K562 (cell line): ENCODE measurements around the gene ZCWPW1. TPM values are rescaled to one million over a fixed set of nuclear protein-coding genes. Genes with fewer than 3 reads are reported as not detected.

Source experiments
- ATAC-seq: fragments of 200-7000 bp; cut with Tn5 transposase; 3 replicates; pipeline ENCODE4 v1.9.1; 2020; ENCODE audit warnings: moderate library complexity
- BruUV-seq: library from RNA; stranded (reverse); fragments of 400-500 nt; replicated peaks from 2 replicates; lab custom pipeline; 2021; lab: Mats Ljungman, UMichigan
- CTCF ChIA-PET: fragments of 300-600 bp; formaldehyde crosslinking; extraction: SDS; loops from one replicate; lab custom pipeline; 2021; ENCODE audit warnings: low intra/inter-chr PET ratio; lab: Yijun Ruan, JAX
- POLR2A ChIA-PET: fragments of 300-600, 350-650 bp; sonication (Branson Sonifier 250); formaldehyde crosslinking; extraction: SDS; loops from one replicate; lab custom pipeline; 2021; ENCODE audit warnings: antibody characterized with exemption, inconsistent platforms; lab: Yijun Ruan, JAX
- DNase-seq, 4 experiments: peaks; one replicate each; pipeline versions ENCODE4 v3.0.0 to v3.0.0-alpha.2; 2011 to 2018; ENCODE audit warnings: low spot score in 3 of 4, mixed read lengths in 3 of 4; ENCODE audit errors: extremely low read depth in 1 of 4
- FAIRE-seq: peaks from 2 replicates; lab custom pipeline; 2011; peaks lifted over from hg19 to GRCh38; lab: Jason Lieb, UNC
- H2AFZ ChIP-seq: 2 replicates; pipeline ENCODE4 v1.6.0; 2011; ENCODE audit warnings: low read depth, low read length, control low read depth, inconsistent platforms
- H3K27ac ChIP-seq: fragments of 200-600 bp; 3 replicates; pipeline ENCODE4 v1.8.0; 2011; ENCODE audit warnings: low read depth, mild to moderate bottlenecking, control low read depth, inconsistent platforms, low read length, moderate library complexity, mixed read lengths; ENCODE audit errors: extremely low read depth
- H3K27me3 ChIP-seq, 2 experiments: fragments of 300-600 bp in 1 of 2; 2 replicates in 1 of 2; 3 replicates in 1 of 2; pipeline versions ENCODE4 v1.6.0 to v1.8.0; 2011; ENCODE audit warnings: inconsistent platforms in 2 of 2, low read length in 2 of 2, mild to moderate bottlenecking in 1 of 2, mixed read lengths in 1 of 2, moderate library complexity in 1 of 2; ENCODE audit not compliant: control insufficient read depth in 2 of 2, insufficient read depth in 2 of 2
- H3K36me3 ChIP-seq: fragments of 300-600 bp; 3 replicates; pipeline ENCODE4 v1.8.0; 2011; ENCODE audit warnings: mild to moderate bottlenecking, low read length, inconsistent platforms; ENCODE audit not compliant: control insufficient read depth, insufficient read depth
- H3K4me1 ChIP-seq, 2 experiments: fragments of 200-600 bp in 1 of 2; replicated peaks in 1 of 2; 2 replicates in 1 of 2; 3 replicates in 1 of 2; pipeline versions ENCODE4 v1.5.1 to v1.8.0; 2011; ENCODE audit warnings: inconsistent platforms in 2 of 2, low read length in 2 of 2, mild to moderate bottlenecking in 1 of 2, mixed read lengths in 1 of 2, moderate library complexity in 1 of 2; ENCODE audit not compliant: control insufficient read depth in 2 of 2, insufficient read depth in 2 of 2
- H3K4me2 ChIP-seq: 2 replicates; pipeline ENCODE4 v1.6.1; 2011; ENCODE audit warnings: low read length, control low read depth, inconsistent platforms, mixed read lengths; ENCODE audit not compliant: insufficient read depth
- H3K4me3 ChIP-seq: fragments of 200-600 bp; sonication (generic), shearing (Covaris generic); 2 replicates; pipeline ENCODE4 v1.5.1; 2016; ENCODE audit warnings: control low read depth, inconsistent platforms
- H3K79me2 ChIP-seq: fragments of 200-600 bp; 3 replicates; pipeline ENCODE4 v1.8.0; 2011; ENCODE audit warnings: low read length, inconsistent platforms; ENCODE audit not compliant: control insufficient read depth, insufficient read depth
- H3K9ac ChIP-seq, 2 experiments: 2 replicates each; pipeline versions ENCODE4 v1.6.0 to v1.6.1; 2011; ENCODE audit warnings: low read depth in 2 of 2, low read length in 2 of 2, control low read depth in 1 of 2, inconsistent platforms in 1 of 2, mild to moderate bottlenecking in 1 of 2, mixed read lengths in 1 of 2; ENCODE audit not compliant: insufficient read depth in 1 of 2
- H3K9me1 ChIP-seq: one replicate; pipeline ENCODE4 v1.6.0; 2011; ENCODE audit warnings: inconsistent platforms, mild to moderate bottlenecking, low read length, moderate library complexity; ENCODE audit not compliant: control insufficient read depth, insufficient read depth
- H3K9me3 ChIP-seq: replicated peaks from 2 replicates; pipeline ENCODE4 v1.5.1; 2011; ENCODE audit warnings: low read depth, low read length, inconsistent platforms; ENCODE audit not compliant: control insufficient read depth, insufficient read depth
- H4K20me1 ChIP-seq: replicated peaks from 2 replicates; pipeline ENCODE4 v1.6.1; 2011; ENCODE audit warnings: low read length, inconsistent platforms, mixed read lengths; ENCODE audit not compliant: control insufficient read depth, insufficient read depth
- ARID3B ChIP-seq: fragments of 250-450 bp; sonication (Bioruptor Pico); IDR thresholded peaks from 2 replicates; pipeline ENCODE4 v1.4.0; 2020; ENCODE audit warnings: borderline replicate concordance
- HMG20B ChIP-seq: fragments of 250-450 bp; sonication (Bioruptor Pico); IDR thresholded peaks from 2 replicates; pipeline ENCODE4 v1.5.0; 2021; ENCODE audit warnings: mild to moderate bottlenecking
- HNRNPLL ChIP-seq: fragments of 200-400 bp; formaldehyde crosslinking; IDR thresholded peaks from 2 replicates; pipeline ENCODE4 v1.6.1; 2017; ENCODE audit warnings: low read length, low read depth, mild to moderate bottlenecking; ENCODE audit not compliant: poor library complexity, severe bottlenecking
- JUNB ChIP-seq: fragments of 450-650 bp; formaldehyde crosslinking; conservative IDR thresholded peaks from 2 replicates; pipeline ENCODE4 v1.4.0; 2020; ENCODE audit warnings: mild to moderate bottlenecking
- MAZ ChIP-seq, 2 experiments: fragments of 450-650 bp in 1 of 2; sonication (generic) in 1 of 2; formaldehyde crosslinking; IDR thresholded peaks in 1 of 2; conservative IDR thresholded peaks in 1 of 2; 2 replicates each; pipeline versions ENCODE4 v1.4.0 to v1.5.0; 2020; ENCODE audit warnings: mild to moderate bottlenecking in 1 of 2, missing genetic modification reagents in 1 of 2
- NFIC ChIP-seq: fragments of 450-650 bp; IDR thresholded peaks from 2 replicates; pipeline ENCODE4 v1.6.1; 2017; ENCODE audit warnings: mild to moderate bottlenecking, inconsistent platforms
- SRSF3 ChIP-seq: fragments of 200-400 bp; formaldehyde crosslinking; IDR thresholded peaks from 2 replicates; pipeline ENCODE4 v1.6.1; 2016; ENCODE audit warnings: mild to moderate bottlenecking, low read length, moderate library complexity; ENCODE audit not compliant: insufficient read depth
- ZNF384 ChIP-seq: IDR thresholded peaks from 2 replicates; pipeline ENCODE4 v1.6.1; 2012; ENCODE audit warnings: low read depth, low read length, improper control_type of control experiment
- WGBS: fragments of 100-300 bp; shearing (Covaris generic); methylation state at CpG from one replicate; pipeline ENCODE4 v1.1.6; 2016; ENCODE audit warnings: low coverage, mixed read lengths; ENCODE audit not compliant: insufficient coverage; ENCODE audit errors: missing lambda C conversion rate; 5-methylcytosine and 5-hydroxymethylcytosine counted together
- in situ Hi-C: fragments of 300-500 bp; cut with MboI; formaldehyde crosslinking; loops from 4 replicates; pipeline ENCODE4 v1.15.0; 2018; ENCODE audit warnings: inconsistent platforms, mixed read lengths
- intact Hi-C: fragments of 100-400 bp; cut with micrococcal nuclease; formaldehyde crosslinking; loops from 2 replicates; pipeline ENCODE4 v1.14.2; 2022
- polyA plus RNA-seq, 8 experiments: library from polyadenylated mRNA; depleted of rRNA in 4 of 8; stranded (reverse) in 5 of 8; unstranded in 3 of 8; fragments of >200 nt; fragmentation: Nextera tagmentation in 2 of 8; fragmentation: Illumina TruSeq in 1 of 8; extraction: Ambion mirVana in 2 of 8; extraction: Trizol in 1 of 8; gene quantifications; 2 replicates each; pipeline versions ENCODE4 v1.2.1 to v1.2.3, GENCODE V29; 2011 to 2014; ENCODE audit warnings: inconsistent platforms in 1 of 8, missing spikeins in 1 of 8
- total RNA-seq, 7 experiments: library from RNA; depleted of rRNA in 6 of 7; stranded (reverse); fragments of >200 nt in 6 of 7; fragmentation: Illumina TruSeq in 2 of 7; extraction: Trizol in 2 of 7; gene quantifications; 2 replicates each; pipeline versions ENCODE4 v1.2.1 to v1.2.3, GENCODE V29; 2011 to 2021; ENCODE audit warnings: low replicate concordance in 1 of 7

The ZCWPW1 gene
- total and polyA plus RNA-seq, 9 of the 15 experiments (the other 6 are each of a cell fraction or from before 2014, with no cell fraction given): 0.18 to 1.7 (median 1.2) TPM

- no peak for TF ChIP-seq ZNF384
- TF ChIP-seq, all 486 proteins: peak for 0
Observed at GRCh38 chr7:100406767-100407166, 21.7 kb downstream of the ZCWPW1 start (continued).

GRCh38 chr7:100402241-100402640, 26.3 kb downstream of the ZCWPW1 start:
- Histone ChIP-seq H3K9me3 (no peaks in the 10 kb centered on the region), H3K9ac (no peak overlapping the region), H2AFZ (no peak overlapping the region), H3K36me3 (no peaks in the 10 kb centered on the region), H3K4me1 (peaks cover 4 to 14% of the 10 kb centered on the region in 2 experiments; a peak in 2 of 5 replicates), H3K27me3 (peaks cover 13 to 17% of the 10 kb centered on the region in 2 experiments), H4K20me1 (no peaks in the 10 kb centered on the region), H3K4me2 (no peak overlapping the region), H3K4me3 (no peak overlapping the region), H3K9me1 (no peaks in the 10 kb centered on the region), H3K79me2 (no peaks in the 10 kb centered on the region), H3K27ac (no peak overlapping the region)
- ATAC-seq (no peak), DNase-seq (no peak), FAIRE-seq (no peak)
- CTCF ChIA-PET: interaction anchor here (3.5 kb wide), 1 partner anchor 81 kb away, joined by 23 read pairs; the partner anchor contains the start of gene NYAP1
- POLR2A ChIA-PET: interaction anchor here (1.3 to 1.4 kb wide), 2 partner anchors 10 kb away, joined by 3 to 4 read pairs; no protein-coding TSS in a partner anchor
- BruUV-seq: no TSS peak
- 33% methylated on average over 2 of the region's 2 CpGs for WGBS
- in situ Hi-C loops: no loop called here
- intact Hi-C loops: loop anchor here (10.0 kb wide), 1 partner anchor 323 kb away; the partner anchor contains the start of gene EPO
- TF ChIP-seq SRSF3 (no peak), NFIC (no peak), HMG20B (CRISPR knock-in tag) (no peak), JUNB (CRISPR knock-in tag) (no peak), MAZ (CRISPR knock-in tag; conservative IDR thresholded peaks at IDR 0.05 in 1 of 2, IDR thresholded peaks at IDR 0.05 in 1 of 2) (no peak), HNRNPLL (no peak), ARID3B (CRISPR knock-in tag) (no peak)
